ENCODE data around the gene GSDME.
"Not testable (repeated sequence)": the region's sequence is repeated elsewhere in the genome, so short reads cannot be mapped to it uniquely, and the experiment has no call there.

The GSDME gene

DNA sequence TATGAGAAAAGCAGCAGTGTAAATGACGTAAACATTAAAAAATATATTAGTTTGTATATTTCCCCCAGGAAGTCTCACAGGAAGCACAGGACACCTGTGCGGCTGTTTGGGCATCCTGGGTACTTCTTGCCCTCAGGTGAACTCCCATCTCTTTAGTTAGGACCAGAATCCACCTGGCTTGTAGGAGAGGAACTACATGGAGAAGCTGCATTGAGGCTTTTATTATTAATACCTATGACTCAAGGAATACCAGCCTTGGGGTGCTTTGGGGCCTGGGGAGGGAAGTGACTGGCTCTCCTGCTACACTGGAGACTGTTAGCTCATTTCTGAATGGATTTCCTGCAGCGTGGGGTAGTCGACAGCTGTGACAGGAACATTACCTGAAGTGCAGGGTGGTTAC, 40.0 kb upstream of the GSDME start:
- no peak overlapping the region for H3K4me3 ChIP-seq (ENCODE audit: low read depth, low read length)
- TF ChIP-seq, protein P1, sequence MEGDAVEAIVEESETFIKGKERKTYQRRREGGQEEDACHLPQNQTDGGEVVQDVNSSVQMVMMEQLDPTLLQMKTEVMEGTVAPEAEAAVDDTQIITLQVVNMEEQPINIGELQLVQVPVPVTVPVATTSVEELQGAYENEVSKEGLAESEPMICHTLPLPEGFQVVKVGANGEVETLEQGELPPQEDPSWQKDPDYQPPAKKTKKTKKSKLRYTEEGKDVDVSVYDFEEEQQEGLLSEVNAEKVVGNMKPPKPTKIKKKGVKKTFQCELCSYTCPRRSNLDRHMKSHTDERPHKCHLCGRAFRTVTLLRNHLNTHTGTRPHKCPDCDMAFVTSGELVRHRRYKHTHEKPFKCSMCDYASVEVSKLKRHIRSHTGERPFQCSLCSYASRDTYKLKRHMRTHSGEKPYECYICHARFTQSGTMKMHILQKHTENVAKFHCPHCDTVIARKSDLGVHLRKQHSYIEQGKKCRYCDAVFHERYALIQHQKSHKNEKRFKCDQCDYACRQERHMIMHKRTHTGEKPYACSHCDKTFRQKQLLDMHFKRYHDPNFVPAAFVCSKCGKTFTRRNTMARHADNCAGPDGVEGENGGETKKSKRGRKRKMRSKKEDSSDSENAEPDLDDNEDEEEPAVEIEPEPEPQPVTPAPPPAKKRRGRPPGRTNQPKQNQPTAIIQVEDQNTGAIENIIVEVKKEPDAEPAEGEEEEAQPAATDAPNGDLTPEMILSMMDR (IDR thresholded peaks at IDR 0.05; ENCODE audit: low read depth, low read length): no peak

GRCh38 chr7:24795407-24795767, 38.1 kb upstream of the GSDME start:
- no peak overlapping the region for H3K4me3 ChIP-seq (ENCODE audit: low read depth, low read length)
- TF ChIP-seq, protein P1 (IDR thresholded peaks at IDR 0.05; ENCODE audit: low read depth, low read length): no peak

GRCh38 chr7:24794751-24795406, 37.6 kb upstream of the GSDME start:
- H3K4me3 ChIP-seq (ENCODE audit: low read depth, low read length): not testable (repeated sequence)

DNA sequence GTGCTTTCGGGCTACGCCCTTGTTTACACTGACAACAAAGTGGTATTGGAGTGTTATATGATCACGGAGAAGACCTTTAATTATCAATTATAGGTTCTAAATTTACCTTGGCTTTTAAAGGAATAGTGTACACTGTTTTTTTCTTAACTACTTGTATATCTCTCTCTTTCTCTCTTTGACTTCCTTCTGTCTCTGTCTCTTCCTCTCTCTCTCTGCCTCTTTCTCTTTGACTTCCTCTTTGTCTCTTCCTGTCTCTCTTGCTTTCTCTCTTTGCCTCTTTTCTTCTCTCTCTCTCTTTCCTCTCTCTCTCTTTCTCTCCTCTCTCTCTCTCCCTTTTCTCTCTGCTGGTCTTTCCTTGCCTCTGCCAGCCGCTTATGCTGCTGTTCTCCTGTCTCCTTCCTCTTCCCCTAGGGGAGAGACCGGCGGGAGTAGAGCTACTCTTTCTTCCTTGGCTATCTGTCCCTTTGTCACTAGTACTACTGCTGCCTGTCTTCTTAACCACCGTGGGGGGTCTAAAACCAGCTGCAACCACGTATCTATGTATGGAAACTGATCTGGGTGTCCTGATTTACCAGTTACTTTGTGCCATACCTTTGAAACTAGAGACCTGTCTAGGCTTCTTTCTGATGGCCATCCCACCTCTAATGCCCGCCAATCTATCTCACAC, 36.9 kb upstream of the GSDME start:
- H3K4me3 ChIP-seq (ENCODE audit: low read depth, low read length): no peak overlapping the region
- TF ChIP-seq, protein P1 (IDR thresholded peaks at IDR 0.05; ENCODE audit: low read depth, low read length): no peak

DNA sequence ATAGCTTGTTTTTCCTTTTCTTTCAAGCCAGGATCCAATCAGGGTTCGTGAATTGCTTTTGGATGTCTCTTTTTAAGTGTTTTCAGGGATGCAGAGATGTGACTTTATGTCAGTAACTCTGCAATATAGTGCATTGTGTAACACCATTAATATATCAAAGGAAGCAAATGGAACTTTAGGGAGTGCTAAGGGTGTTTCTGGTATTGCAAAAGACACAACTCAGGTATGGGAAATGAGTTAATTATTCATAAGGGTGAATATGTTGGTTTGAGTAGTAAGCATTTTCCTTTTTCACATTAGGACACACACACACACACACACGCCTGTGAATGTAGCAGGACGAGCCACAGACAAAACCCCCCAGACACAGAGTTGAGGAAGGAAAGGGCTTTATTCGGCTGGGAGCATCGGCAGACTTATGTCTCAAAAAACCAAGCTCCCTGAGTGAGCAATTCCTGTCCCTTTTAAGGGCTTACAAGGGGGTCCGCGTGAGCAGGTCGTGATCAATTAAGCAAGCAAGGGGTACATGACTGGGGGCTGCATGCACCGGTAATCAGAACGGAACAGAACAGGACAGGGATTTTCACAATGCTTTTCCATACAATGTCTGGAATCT, 31.8 kb upstream of the GSDME start:
- no peak overlapping the region for H3K4me3 ChIP-seq (ENCODE audit: low read depth, low read length)

DNA sequence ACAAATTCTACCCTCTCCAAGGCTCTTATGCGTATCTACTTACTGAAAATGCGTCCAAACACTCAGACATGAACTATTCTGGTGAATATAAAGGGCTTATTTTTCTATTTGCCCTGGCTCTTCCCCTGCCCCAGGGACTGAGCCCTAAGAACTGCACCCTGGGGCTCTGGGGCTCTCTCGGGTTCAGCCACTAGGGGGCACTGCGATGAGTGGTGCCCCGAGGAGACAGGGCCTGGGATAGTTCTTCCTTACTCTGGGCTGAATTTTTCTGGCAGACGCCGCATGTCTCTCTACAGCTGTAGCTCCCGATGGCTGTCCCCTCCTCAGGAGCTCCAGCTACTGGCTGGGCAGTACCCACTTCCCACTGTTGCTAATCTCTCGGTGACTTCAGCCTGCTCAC, 30.8 kb upstream of the GSDME start:
- no peak overlapping the region for H3K4me3 ChIP-seq (ENCODE audit: low read depth, low read length)
- TF ChIP-seq, protein P1 (IDR thresholded peaks at IDR 0.05; ENCODE audit: low read depth, low read length): peak; percentile 64

More for the DNA sequence above, 31.8 kb upstream of the GSDME start:
- TF ChIP-seq, protein P1 (IDR thresholded peaks at IDR 0.05; ENCODE audit: low read depth, low read length): no peak

DNA sequence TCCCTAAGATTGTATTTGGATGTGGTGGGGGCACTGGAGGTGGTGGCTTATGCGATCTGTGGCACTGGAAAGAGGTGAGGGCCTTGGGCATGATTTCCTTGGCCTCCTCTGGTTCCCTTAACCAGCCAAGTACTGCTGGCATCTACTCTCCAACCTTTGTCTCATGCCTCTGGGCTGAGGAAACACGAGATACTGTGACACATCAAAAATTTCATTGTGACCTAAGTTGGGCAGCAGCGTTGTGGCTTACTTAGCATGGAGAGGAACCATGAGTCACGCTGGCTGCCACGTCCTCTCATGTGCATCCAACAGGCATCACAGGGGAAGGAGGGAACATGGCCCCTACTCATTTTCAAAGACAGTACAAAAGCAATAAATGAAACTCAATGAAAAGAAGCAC, 29.7 kb upstream of the GSDME start:
- TF ChIP-seq, protein P1 (IDR thresholded peaks at IDR 0.05; ENCODE audit: low read depth, low read length): no peak
- no peak overlapping the region for H3K4me3 ChIP-seq (ENCODE audit: low read depth, low read length)
